ENCODE measurements around the gene NFIA.

NFIA gene

DNA sequence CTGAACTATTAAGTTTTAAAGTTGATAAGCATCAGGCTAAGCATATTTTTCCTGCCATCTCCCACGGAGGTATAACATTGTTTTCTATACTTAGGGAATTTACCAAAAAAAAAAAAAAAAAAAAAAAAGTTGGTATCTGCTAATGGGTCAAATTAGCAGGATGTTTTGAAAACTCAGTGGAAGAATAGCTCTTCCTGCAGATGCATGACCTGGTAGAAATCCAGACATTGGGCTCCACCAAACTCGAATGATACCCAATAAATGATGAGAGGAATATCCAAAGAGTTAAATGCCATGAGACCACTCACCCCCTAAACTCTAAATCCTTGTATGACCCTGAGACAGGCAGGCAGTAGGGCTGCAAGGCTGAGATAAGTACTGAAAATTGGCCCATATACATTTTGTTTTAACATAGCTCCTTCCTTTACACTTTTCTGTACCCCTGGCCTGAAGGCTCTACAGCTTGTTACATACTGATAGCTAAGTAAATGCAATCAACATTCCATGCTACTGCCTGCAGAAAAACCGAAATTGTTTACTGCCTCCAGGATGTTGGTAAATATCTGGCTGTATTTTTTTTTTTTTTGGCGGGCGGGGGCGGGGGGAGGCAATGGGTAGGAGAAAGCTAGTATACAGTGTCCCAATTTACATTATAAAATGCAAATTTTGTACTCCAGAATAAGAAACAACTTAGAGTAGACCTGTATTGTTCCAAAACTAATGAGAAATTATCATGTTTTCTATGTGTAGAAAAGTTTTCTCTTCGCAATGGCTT lies 57.6 kb downstream of the NFIA start:
- no peak for DNase-seq (ENCODE audit: low read depth)
- no peak for TF ChIP-seq CTCF (conservative IDR thresholded peaks at IDR 0.05; ENCODE audit: low read length)
- no peak overlapping the region for H3K4me3 ChIP-seq (ENCODE audit: low read length)

- no peak for TF ChIP-seq CTCF (conservative IDR thresholded peaks at IDR 0.05; ENCODE audit: low read length)
- no peak overlapping the region for H3K4me3 ChIP-seq (ENCODE audit: low read length)
- DNase-seq (ENCODE audit: low read depth), result no peak
Measured at GRCh38 chr1:61140778-61141177, 58.4 kb downstream of the NFIA start.

GRCh38 chr1:61141288-61142042 lies 59.1 kb downstream of the NFIA start:
- no peak overlapping the region for H3K4me3 ChIP-seq (ENCODE audit: low read length)
- DNase-seq (ENCODE audit: low read depth), result peak; percentile 70
- no peak for TF ChIP-seq CTCF (conservative IDR thresholded peaks at IDR 0.05; ENCODE audit: low read length)

- H3K4me3 ChIP-seq (ENCODE audit: low read length), result no peak overlapping the region
- DNase-seq (ENCODE audit: low read depth), result no peak
- TF ChIP-seq CTCF (conservative IDR thresholded peaks at IDR 0.05; ENCODE audit: low read length), result no peak
Measured at GRCh38 chr1:61142043-61142440, 59.7 kb downstream of the NFIA start.

DNA sequence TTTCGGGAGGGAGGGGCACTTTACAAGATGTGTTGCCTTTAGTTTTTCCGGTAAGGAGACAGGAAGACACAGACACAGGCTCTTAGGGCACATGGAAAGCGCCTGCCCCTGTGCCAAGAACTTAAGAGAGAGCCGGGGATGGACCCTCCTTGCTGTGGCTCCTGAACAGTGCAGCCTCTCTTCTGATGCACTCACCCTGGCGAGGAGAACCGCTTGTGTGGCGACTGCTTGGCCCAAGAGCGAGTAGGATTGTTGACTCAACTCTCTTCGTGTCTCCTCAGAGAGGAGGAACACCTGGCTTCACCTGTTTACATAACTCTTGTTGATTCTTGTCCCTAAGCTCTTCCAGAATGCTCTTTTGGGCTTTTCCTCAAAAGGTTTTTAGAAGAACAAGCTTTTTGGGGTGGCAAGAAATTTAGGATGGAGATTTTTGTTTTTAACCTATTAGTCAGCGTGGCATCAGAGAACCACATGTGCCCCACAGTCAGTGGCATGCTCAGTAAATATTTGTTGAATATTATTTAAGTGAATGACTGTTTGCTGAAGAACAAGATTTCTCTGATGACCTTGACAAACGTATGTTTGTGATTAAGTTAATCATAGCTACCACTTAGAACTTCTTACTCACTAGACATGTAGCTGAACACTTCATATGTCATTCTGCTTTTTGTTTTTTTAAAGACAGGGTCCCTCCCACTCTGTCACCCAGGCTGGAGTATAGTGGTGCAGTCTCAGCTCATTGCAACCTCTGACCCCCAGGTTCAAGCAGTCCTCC lies 60.6 kb downstream of the NFIA start:
- no peak for TF ChIP-seq CTCF (conservative IDR thresholded peaks at IDR 0.05; ENCODE audit: low read length)
- no peak overlapping the region for H3K4me3 ChIP-seq (ENCODE audit: low read length)
- peak; percentile 43 for DNase-seq (ENCODE audit: low read depth)

GRCh38 chr1:61143821-61144424 lies 61.6 kb downstream of the NFIA start:
- no peak overlapping the region for H3K4me3 ChIP-seq (ENCODE audit: low read length)
- no peak for TF ChIP-seq CTCF (conservative IDR thresholded peaks at IDR 0.05; ENCODE audit: low read length)
- DNase-seq (ENCODE audit: low read depth), result no peak

Data from AG10803 (cell line).